Eye (tissue), 1 donor: ENCODE measurements around the gene GGT1.
"Not testable (repeated sequence)": the region's sequence is repeated elsewhere in the genome, so short reads cannot be mapped to it uniquely, and the experiment has no call there.

ENCODE experiments used
- DNase-seq: peaks from one replicate; pipeline ENCODE4 v3.0.0-alpha.2; 2015

GGT1 gene

GRCh38 chr22:24602847-24603769, at the start of gene GGT1:
GGT1 (plus strand) TSS chr22:24603193; CDS start chr22:24611082, 7,889 bp downstream.
- not testable (repeated sequence) for DNase-seq

- DNase-seq, result peak; percentile 9
These were observed 49.2 kb upstream of the GGT1 start for GRCh38 chr22:24553597-24554312.

GRCh38 chr22:24554313-24555164, 48.5 kb upstream of the GGT1 start, which contains the start of gene GUCD1:
GUCD1 (minus strand) TSS chr22:24555138; CDS start chr22:24554991, 147 bp downstream.
- DNase-seq, result no peak

DNA sequence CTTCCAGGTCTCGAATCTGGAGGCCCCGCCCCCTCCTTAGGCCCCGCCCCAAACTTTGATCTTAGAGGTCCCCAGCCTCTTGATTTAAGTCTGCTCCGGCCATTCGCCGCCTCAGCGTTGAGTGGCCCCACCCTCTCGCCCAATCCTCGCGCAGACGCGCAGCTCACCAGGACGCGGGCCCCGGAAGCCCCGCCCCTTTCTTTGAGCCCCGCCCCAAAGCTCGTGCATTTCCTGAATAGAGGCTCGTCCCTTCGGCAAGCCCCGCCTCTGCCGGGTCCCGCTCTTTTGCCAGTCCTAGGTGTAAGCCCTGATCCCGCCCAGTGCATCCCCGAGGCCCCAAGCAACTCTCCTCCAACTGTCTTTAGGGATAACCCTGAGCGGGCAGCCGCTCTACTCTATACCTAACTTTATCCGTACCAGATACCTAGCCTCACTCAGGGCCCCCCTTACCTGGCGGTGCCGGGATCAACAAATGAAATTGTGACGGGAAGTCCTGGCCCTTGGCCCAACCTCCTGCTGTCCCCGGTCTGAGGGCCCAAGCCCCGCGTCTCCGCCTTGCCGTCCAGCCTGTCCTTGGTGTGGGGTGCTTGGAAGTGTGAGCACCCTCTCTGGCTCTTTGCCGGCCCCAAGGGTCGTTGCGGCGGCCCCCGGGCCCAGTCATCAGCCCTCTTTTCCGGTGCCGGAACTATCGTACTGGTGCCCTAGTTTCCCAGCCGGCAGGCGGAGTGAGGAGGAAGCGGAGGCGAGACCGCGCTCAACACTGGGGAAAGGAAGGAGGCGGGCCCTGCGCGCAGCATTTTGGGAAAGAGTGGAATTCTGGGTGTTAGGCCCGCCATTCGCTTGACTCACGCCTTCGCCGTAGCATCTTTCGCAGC, 47.6 kb upstream of the GGT1 start, which contains the start of gene SNRPD3:
SNRPD3 (plus strand) TSS at position 835 of the 875 bp plus-strand sequence. CDS start 1,676 bp downstream, outside the sequence.
- DNase-seq, result peak; percentile 100

DNA sequence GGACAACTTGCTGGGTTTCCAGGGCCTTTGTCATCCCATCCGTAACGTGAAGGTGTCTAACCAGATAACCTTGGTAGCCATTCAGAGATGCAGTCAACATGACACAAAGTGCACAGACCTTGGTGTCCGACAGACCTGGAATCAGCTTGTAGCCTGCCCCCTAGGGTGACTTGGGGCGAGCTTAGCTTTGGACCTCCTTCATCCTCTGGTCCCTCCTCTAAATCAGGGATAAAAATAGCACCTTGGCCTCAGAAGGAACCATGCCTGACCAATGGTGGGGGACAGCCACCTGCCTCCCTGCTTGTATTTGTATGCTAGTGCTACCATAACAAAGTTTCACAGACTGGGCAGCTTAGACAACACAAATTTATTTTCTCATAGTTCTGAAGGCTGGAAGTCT, 43.5 kb upstream of the GGT1 start:
- no peak for DNase-seq

GRCh38 chr22:24563246-24563645, 39.7 kb upstream of the GGT1 start:
- no peak for DNase-seq

DNA sequence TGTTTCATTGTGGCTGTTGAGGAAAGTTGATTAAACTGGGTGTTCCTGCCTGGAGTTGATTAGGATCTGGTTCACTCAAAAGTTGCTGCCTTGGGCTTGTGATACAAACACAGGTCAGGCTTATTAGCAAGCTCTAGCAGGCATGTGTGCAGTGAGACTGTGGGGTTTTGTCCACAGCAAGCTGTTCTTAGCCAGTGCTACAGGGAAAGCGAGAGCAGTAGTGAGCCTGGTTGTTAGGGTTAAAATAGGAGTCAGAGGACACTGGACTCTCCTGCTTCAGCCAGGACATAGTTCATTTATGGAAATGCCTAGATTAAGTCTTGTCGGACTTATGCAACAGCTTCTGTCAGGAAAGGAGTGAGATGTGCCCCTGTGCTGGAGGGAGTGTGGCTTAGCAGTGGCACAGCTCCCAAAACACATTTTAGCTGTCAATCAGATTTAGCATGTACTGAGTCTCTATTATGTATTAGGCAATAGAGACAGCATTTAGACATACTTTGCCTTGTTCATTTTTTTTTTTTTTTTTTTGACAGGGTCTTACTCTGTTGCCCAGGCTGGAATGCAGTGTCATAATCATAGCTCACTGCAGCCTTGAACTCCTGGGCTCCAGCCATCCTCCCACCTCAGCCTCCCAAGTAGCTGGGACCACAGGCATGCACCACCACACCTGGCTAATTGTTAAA, 38.5 kb upstream of the GGT1 start:
- DNase-seq, result no peak

GRCh38 chr22:24565077-24565476, 37.9 kb upstream of the GGT1 start:
- no peak for DNase-seq

- DNase-seq, result no peak
These were observed 36.0 kb upstream of the GGT1 start for GRCh38 chr22:24566899-24567511.

- DNase-seq, result no peak
These were observed 35.3 kb upstream of the GGT1 start for GRCh38 chr22:24567668-24568067.

- DNase-seq, result no peak
These were observed 31.7 kb upstream of the GGT1 start for GRCh38 chr22:24571266-24571665.

- DNase-seq, result no peak
These were observed 26.2 kb upstream of the GGT1 start for GRCh38 chr22:24576778-24577177.

DNA sequence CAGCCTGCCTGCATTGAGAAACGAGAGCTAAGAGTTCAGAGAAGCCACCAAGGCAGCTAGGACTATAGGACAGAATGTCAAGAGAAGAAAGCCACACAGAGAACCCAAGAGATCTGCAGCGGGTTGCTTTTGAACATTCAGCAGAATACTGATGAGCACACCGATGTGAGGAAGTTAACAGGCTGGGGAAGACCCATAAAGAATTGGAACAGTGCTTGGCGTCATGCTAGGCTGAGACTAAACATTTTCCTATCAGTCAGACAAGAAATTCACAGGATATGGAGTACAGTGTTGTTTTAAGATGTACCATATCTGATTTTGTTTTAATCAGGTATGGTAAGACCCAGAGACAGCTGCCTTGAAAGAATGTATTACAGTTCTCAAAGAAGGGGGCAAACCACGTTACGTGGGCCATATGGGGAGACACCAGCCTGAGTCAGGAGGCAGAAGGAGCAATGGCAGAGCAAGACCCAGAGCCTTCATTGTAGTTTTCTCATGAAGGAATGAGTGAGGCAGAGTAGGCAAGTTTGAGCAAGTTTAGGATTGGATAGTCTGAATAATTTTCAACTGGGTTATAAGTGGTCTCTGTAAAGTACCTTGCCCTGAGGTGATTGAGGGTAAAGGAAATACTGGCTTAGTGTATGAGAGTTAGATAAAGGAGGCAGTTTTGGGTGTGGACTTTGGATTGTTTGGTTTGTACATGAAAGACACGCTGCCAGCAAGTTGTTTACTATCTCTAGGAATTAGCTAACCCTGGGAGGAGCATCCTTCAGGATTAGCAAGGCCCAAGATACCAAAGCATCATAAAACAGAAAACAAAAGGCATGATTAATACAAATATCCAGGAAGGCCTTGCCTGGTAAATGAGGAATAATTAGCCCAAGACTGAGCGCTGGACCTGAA, 24.4 kb upstream of the GGT1 start:
- no peak for DNase-seq

DNA sequence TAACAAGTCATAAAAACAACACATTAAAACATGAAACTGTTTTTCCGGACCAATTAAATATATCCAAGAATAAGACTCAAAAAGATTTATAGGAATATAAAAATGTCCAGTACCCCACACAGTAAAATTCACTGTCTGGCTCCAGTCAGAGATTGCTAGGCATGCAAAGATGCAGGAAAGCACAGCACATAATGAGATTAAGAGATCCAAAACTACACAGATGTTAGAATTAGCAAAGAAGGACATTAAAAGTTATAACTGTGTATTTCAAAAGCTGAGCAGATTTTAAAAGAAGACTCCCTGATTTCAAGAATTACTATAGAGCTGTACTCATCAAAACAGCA, 23.8 kb upstream of the GGT1 start:
- DNase-seq, result no peak

DNA sequence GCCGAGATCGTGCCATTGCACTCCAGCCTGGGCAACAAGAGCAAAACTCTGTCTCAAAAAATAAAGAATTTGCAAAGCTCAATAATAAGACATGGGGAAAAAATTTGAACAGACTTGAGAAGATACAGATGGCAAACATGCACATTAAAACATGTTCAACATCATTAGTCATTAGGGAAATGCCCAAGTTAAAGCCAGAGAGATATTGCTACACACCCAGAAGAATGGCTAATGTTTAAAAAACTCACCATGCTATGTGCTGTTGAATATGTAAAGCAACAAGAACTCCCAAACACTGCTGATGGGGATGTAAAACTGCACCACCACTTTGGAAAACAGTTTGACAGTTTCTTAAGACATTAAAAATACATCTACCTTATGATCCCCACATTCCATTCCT, 22.7 kb upstream of the GGT1 start:
- no peak for DNase-seq

- no peak for DNase-seq
These were observed 20.8 kb upstream of the GGT1 start for GRCh38 chr22:24582056-24582814.

GRCh38 chr22:24583221-24584165, 19.5 kb upstream of the GGT1 start:
- no peak for DNase-seq
